CD4-positive, alpha-beta T cell treated with Interferon gamma for 1 hour (primary cell): ENCODE results near the gene MYO7A.

Experiments used
- DNase-seq: peaks from one replicate; pipeline ENCODE4 v3.0.0-alpha.2; 2020

The MYO7A gene

GRCh38 chr11:77147668-77148321 is 19.7 kb downstream of the MYO7A start:
- DNase-seq, result peak; percentile 10

- no peak for DNase-seq
Observed at GRCh38 chr11:77148963-77149715, 21.1 kb downstream of the MYO7A start.

GRCh38 chr11:77149716-77150392 is 21.8 kb downstream of the MYO7A start:
- DNase-seq, result no peak

GRCh38 chr11:77150836-77151235 is 22.8 kb downstream of the MYO7A start:
- no peak for DNase-seq

GRCh38 chr11:77151804-77152509 is 23.9 kb downstream of the MYO7A start:
- DNase-seq, result peak; percentile 18

- DNase-seq, result no peak
Observed at GRCh38 chr11:77152846-77153245, 24.8 kb downstream of the MYO7A start.

GRCh38 chr11:77153276-77154185 is 25.5 kb downstream of the MYO7A start:
- DNase-seq, result no peak

- no peak for DNase-seq
Observed at GRCh38 chr11:77154381-77155081, 26.5 kb downstream of the MYO7A start.

- DNase-seq, result no peak
Observed at GRCh38 chr11:77155082-77155475, 27.0 kb downstream of the MYO7A start.

- no peak for DNase-seq
Observed at GRCh38 chr11:77155556-77156130, 27.6 kb downstream of the MYO7A start.

GRCh38 chr11:77156396-77157195 is 28.6 kb downstream of the MYO7A start:
- DNase-seq, result no peak

GRCh38 chr11:77158041-77158695 is 30.1 kb downstream of the MYO7A start:
- no peak for DNase-seq

- no peak for DNase-seq
Observed at GRCh38 chr11:77159219-77159936, 31.3 kb downstream of the MYO7A start.

- no peak for DNase-seq
Observed at GRCh38 chr11:77159937-77160495, 32.0 kb downstream of the MYO7A start.

GRCh38 chr11:77163271-77163670 is 35.2 kb downstream of the MYO7A start:
- DNase-seq, result no peak

- DNase-seq, result no peak
Observed at GRCh38 chr11:77165066-77165465, 37.0 kb downstream of the MYO7A start.

GRCh38 chr11:77166021-77166420 is 38.0 kb downstream of the MYO7A start:
- DNase-seq, result no peak

GRCh38 chr11:77167111-77167626 is 39.1 kb downstream of the MYO7A start:
- no peak for DNase-seq
